ENCODE measurements around the gene MED12L. TPM values are rescaled to one million over a fixed set of nuclear protein-coding genes. Genes with fewer than 3 reads are reported as not detected.

The MED12L gene
- total and polyA plus RNA-seq, 9 of the 15 experiments (the other 6 are each of a cell fraction or from before 2014, with no cell fraction given): not detected

DNA sequence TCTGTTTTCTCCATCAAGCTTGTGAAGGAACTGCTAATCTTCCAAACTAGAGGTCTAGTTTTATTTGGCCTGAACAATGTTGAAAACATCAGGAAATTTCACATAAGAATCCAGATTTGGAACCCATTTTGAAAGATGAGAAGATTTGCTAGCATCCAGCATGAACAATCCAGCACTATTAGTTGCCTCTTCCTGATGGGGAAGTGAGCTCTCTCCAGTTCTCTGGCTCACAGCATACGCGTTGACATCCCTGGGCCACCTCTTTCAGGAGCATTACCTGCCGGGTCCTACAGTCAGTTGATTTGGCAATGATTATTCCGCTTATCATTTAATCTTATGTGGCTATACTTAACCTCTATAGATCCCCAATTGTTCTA is 220.3 kb downstream of the MED12L start:
- no peak for FAIRE-seq
- WGBS (ENCODE audit: insufficient coverage, low coverage, missing lambda C conversion rate): 3% methylated on average over 4 of the region's 4 CpGs
- no peak for DNase-seq (ENCODE audit: extremely low read depth in 1 of 4, low spot score in 3 of 4)
- Histone ChIP-seq H3K36me3 (ENCODE audit: control insufficient read depth, insufficient read depth, low read length) (no peaks in the 10 kb centered on the region), H4K20me1 (replicated peaks; ENCODE audit: control insufficient read depth, insufficient read depth, low read length) (no peaks in the 10 kb centered on the region), H2AFZ (ENCODE audit: low read depth, low read length) (no peak overlapping the region), H3K4me3 (no peak overlapping the region), H3K4me1 (replicated peaks in 1 of 2; ENCODE audit: control insufficient read depth in 2 of 2, insufficient read depth in 2 of 2, low read length in 2 of 2) (no peaks in the 10 kb centered on the region), H3K27me3 (ENCODE audit: control insufficient read depth in 2 of 2, insufficient read depth in 2 of 2, low read length in 2 of 2) (peaks cover 0 to 9% of the 10 kb centered on the region in 2 experiments; a peak in 2 of 5 replicates), H3K4me2 (ENCODE audit: insufficient read depth, low read length) (no peak overlapping the region), H3K9ac (ENCODE audit: insufficient read depth in 1 of 2, low read depth in 2 of 2, low read length in 2 of 2) (no peak overlapping the region), H3K79me2 (ENCODE audit: control insufficient read depth, insufficient read depth, low read length) (no peaks in the 10 kb centered on the region), H3K9me3 (replicated peaks; ENCODE audit: control insufficient read depth, insufficient read depth, low read depth, low read length) (no peaks in the 10 kb centered on the region), H3K27ac (ENCODE audit: extremely low read depth, low read depth, low read length) (no peak overlapping the region), H3K9me1 (ENCODE audit: control insufficient read depth, insufficient read depth, low read length) (peaks cover 3% of the 10 kb centered on the region)
- CTCF ChIA-PET (ENCODE audit: low intra/inter-chr PET ratio): no interaction called here
- BruUV-seq (replicated peaks): no TSS peak
- intact Hi-C loops (cut with micrococcal nuclease): no loop called here
- POLR2A ChIA-PET: no interaction called here
- no peak for ATAC-seq
- TF ChIP-seq TCF7 (IDR thresholded peaks at IDR 0.05; ENCODE audit: borderline replicate concordance) (no peak), SMAD4 (CRISPR knock-in tag; conservative IDR thresholded peaks at IDR 0.05) (no peak), PYGO2 (tag; IDR thresholded peaks at IDR 0.05) (no peak), SNRNP70 (optimal IDR thresholded peaks at IDR 0.05; ENCODE audit: low read depth, low read length) (no peak), PPARD (CRISPR knock-in tag; IDR thresholded peaks at IDR 0.05) (no peak), CCAR2 (IDR thresholded peaks at IDR 0.05; ENCODE audit: low read depth, low read length) (no peak), RBM25 (IDR thresholded peaks at IDR 0.05; ENCODE audit: low read depth, low read length, severe bottlenecking) (no peak), NELFE (IDR thresholded peaks at IDR 0.05; ENCODE audit: insufficient read depth, insufficient read length) (no peak)
- in situ Hi-C loops (cut with MboI): no loop called here

All from K562 (cell line).